Chondrocyte (in vitro differentiated cells): ENCODE measurements around the gene PSD4. TPM values are rescaled to one million over a fixed set of nuclear protein-coding genes. Genes with fewer than 3 reads are reported as not detected.

Source experiments
- DNase-seq: peaks from one replicate; pipeline ENCODE4 v3.0.0; 2021; ENCODE audit warnings: mixed read lengths, low spot score
- H3K27ac Mint-ChIP-seq: one replicate; pipeline ENCODE4 v1.8.0; 2021; ENCODE audit warnings: mild to moderate bottlenecking, moderate library complexity, mixed read lengths; ENCODE audit not compliant: unreplicated experiment
- H3K27me3 Mint-ChIP-seq: 2 replicates; pipeline ENCODE4 v1.8.0; 2021; ENCODE audit warnings: low read depth, mixed read lengths
- H3K36me3 Mint-ChIP-seq: 2 replicates; pipeline ENCODE4 v1.8.0; 2021; ENCODE audit warnings: low read depth, mixed read lengths
- H3K4me1 Mint-ChIP-seq: 2 replicates; pipeline ENCODE4 v1.8.0; 2021; ENCODE audit warnings: low read depth, mild to moderate bottlenecking, mixed read lengths
- H3K4me3 Mint-ChIP-seq: one replicate; pipeline ENCODE4 v1.8.0; 2021; ENCODE audit warnings: mild to moderate bottlenecking, moderate library complexity, mixed read lengths; ENCODE audit not compliant: unreplicated experiment
- H3K9me3 Mint-ChIP-seq: 2 replicates; pipeline ENCODE4 v1.8.0; 2021; ENCODE audit warnings: low read depth, mixed read lengths
- total RNA-seq: library from RNA; stranded (reverse); gene quantifications from 3 replicates; pipeline ENCODE4 v1.2.1, GENCODE V29; 2021
- TF ChIP-seq, protein P1 (sequence below): fragments of 200-600 bp; sonication (generic); IDR thresholded peaks from 2 replicates; pipeline ENCODE4 v1.5.0; 2021; ENCODE audit warnings: antibody characterized with exemption, mild to moderate bottlenecking, moderate library complexity

Gene PSD4
- total RNA-seq, 1 donor from 2014 or later, result 5.5 TPM

DNA sequence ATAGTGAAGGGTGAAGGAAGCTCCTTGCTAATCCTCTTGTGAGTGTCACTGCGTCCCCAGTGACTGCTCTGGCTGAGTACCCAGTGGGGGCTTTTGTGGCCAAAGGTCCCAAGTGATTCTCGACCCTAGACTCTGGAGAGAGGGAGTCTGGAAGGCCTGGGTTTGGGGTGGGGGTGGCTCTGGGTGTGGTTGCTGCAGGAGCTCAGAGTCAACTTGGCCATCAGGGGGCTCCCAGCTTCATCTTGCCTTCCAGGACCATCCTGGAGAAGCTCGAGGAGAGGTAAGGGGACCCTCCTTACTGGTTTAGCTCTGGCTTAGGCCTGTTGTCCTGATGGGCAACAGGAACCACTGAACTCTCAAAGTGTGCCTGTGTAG lies 592 bp downstream of the PSD4 start:
- no peaks in the 10 kb centered on the region for H3K27me3 Mint-ChIP-seq
- DNase-seq, result peak; percentile 36
- TF ChIP-seq, protein P1, sequence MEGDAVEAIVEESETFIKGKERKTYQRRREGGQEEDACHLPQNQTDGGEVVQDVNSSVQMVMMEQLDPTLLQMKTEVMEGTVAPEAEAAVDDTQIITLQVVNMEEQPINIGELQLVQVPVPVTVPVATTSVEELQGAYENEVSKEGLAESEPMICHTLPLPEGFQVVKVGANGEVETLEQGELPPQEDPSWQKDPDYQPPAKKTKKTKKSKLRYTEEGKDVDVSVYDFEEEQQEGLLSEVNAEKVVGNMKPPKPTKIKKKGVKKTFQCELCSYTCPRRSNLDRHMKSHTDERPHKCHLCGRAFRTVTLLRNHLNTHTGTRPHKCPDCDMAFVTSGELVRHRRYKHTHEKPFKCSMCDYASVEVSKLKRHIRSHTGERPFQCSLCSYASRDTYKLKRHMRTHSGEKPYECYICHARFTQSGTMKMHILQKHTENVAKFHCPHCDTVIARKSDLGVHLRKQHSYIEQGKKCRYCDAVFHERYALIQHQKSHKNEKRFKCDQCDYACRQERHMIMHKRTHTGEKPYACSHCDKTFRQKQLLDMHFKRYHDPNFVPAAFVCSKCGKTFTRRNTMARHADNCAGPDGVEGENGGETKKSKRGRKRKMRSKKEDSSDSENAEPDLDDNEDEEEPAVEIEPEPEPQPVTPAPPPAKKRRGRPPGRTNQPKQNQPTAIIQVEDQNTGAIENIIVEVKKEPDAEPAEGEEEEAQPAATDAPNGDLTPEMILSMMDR, result no peak
- H3K9me3 Mint-ChIP-seq, result no peaks in the 10 kb centered on the region
- H3K4me1 Mint-ChIP-seq, result no peaks in the 10 kb centered on the region
- no peak overlapping the region for H3K4me3 Mint-ChIP-seq
- no peak overlapping the region for H3K27ac Mint-ChIP-seq
- H3K36me3 Mint-ChIP-seq, result no peaks in the 10 kb centered on the region

DNA sequence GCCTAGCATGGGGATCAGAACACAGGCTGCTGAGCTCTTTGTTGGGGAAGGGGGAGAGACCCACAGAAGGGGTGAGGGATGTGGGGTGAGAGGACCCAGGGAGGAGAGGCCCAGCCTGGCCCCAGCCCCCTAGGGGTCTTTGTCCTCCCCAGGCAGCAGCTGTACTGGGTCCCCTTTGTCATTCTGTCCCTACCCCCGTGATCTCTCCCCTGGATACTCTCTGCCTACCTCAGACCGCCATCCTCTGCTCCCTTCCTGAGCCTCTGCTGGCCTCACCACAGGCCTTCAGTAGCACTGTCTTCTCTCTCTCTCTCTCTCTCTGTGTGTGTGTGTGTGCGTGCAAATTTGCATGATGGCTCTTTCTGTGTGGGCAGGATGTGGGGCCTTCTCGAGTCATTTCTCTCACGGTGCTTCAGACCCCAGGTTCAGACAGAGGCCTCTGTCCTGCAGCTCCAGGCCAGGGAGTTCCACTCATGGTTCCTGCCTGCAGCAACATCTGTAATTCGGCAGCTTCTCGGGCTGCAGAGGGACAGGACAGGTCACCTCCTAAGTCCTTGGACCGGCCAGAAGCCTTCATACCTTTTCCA lies 1.4 kb downstream of the PSD4 start:
- H3K4me1 Mint-ChIP-seq, result no peaks in the 10 kb centered on the region
- no peak overlapping the region for H3K4me3 Mint-ChIP-seq
- TF ChIP-seq, protein P1, result no peak

DNA sequence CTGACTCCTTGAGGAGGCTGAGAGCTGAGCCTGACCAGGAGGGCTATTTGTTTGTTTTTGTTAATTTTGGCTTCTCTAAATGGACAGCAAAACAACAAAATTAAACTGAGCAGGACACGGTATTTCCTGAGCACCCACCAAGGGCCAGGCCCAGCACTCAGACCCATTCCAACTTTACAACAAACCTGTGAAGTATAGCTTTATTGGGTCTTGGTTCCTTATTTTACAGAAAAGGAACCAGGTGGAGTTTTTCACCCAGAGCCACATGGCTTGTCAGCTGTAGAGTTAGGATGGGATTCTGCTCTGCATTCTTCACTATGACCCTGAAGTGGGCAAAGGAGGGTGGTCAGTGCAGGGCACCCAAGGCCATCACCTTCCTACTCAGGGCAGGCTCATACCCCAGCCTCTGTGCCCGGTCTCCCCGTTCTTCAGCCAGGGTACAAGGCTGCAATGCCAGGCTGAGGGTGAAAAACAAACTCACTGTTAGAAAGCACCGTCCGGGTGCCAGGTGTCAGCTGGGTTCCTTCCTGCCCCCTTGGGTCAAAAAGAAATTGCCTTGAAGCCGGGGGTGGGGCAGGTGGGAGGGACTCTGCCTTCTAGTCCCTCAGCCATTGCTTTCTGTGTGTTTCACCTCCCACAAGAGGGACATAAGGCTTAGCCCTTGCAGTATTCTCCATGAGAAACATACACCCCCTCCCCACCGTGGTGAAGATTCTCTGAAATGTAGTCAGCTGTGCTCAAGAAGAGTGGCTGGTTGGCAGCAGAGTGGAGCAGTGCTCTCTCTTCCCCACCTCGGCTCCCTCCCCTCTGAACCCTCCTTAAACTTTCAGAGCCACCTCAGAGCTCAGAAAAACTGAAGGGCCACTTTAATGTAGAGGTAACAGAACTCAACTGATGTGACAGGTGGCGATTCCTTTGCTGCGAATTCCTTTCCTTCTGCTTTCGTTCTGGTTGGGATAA lies 2.2 kb downstream of the PSD4 start:
- Mint-ChIP-seq H3K27me3 (no peaks in the 10 kb centered on the region), H3K9me3 (no peaks in the 10 kb centered on the region), H3K4me1 (no peaks in the 10 kb centered on the region), H3K36me3 (no peaks in the 10 kb centered on the region), H3K27ac (no peak overlapping the region), H3K4me3 (no peak overlapping the region)
- TF ChIP-seq, protein P1, result no peak
- DNase-seq, result no peak

More for the DNA sequence above, 1.4 kb downstream of the PSD4 start:
- Mint-ChIP-seq H3K27ac (no peak overlapping the region), H3K9me3 (no peaks in the 10 kb centered on the region), H3K36me3 (no peaks in the 10 kb centered on the region), H3K27me3 (no peaks in the 10 kb centered on the region)
- no peak for DNase-seq

DNA sequence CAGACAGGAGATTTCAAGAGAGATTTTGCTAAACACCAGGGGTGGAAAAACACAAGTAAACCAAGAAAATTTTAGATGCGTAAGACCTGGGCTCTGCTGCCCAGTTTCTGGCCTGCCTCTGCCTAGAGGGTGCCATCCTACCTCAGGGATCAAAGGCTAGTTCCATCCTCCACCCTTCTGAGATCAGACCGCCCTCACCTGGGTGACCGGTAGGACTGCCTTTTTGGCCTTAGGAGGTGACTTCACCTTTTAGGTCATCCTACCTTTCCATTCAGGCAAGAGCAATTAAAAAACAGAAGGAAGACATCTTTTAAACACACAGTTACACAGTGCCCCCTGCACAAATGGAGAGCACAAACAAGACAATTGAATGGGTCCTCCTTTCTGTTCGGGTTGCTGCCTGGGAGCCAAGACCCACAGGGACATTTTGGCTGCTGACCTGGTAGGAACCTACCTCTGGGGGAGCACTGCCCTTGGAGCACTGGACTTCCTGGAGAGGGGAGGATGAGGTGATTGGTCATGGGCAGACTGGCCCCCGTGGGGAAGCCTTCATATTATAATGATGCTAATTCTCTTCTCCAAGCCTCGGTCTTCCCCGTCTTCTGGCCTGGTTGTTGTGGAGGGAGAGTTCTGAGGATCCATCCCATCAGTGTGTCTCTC lies 3.1 kb downstream of the PSD4 start:
- Mint-ChIP-seq H3K36me3 (no peaks in the 10 kb centered on the region), H3K4me3 (no peak overlapping the region), H3K9me3 (no peaks in the 10 kb centered on the region), H3K27me3 (no peaks in the 10 kb centered on the region), H3K27ac (no peak overlapping the region), H3K4me1 (no peaks in the 10 kb centered on the region)
- no peak for DNase-seq
- TF ChIP-seq, protein P1, result no peak

DNA sequence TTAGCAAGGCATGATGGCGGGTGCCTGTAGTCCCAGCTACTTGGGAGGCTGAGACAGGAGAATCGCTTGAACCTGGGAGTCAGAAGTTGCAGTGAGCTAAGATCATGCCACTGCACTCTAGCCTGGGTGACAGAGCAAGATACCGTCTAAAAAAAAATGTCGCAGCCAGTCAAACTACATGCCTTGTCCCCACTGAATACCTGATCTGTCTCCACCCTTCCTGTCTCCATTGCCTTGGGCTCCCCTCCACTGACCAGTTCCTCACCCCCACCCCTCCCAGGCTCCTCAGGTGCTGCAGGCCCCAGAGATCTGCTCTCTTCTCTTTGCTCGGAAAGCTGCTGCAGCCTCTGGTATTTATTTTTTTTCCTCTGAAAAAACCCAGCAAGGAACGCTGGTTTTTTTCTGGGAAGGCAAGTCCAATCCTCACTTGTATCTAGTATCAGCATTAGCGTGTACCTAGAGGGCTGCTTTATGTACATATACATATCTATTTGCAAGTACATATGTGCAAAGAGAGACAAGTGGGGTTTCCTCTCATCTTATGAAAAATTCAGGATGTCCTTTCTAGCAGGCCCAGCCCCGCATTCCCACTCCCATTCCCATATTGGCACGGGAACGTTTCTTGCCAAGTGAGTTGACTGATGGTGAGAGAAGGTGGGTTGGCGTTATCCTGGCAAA lies 4.4 kb downstream of the PSD4 start:
- H3K27ac Mint-ChIP-seq, result no peak overlapping the region

More for the DNA sequence above, 4.4 kb downstream of the PSD4 start:
- Mint-ChIP-seq H3K27me3 (no peaks in the 10 kb centered on the region), H3K4me3 (no peak overlapping the region), H3K9me3 (no peaks in the 10 kb centered on the region), H3K4me1 (no peaks in the 10 kb centered on the region), H3K36me3 (no peaks in the 10 kb centered on the region)
- TF ChIP-seq, protein P1, result no peak
- DNase-seq, result no peak
